ENCODE results near the gene MEGF9. TPM values are rescaled to one million over a fixed set of nuclear protein-coding genes. Genes with fewer than 3 reads are reported as not detected.

MEGF9 gene
- total RNA-seq, 1 experiment from 2014 or later, result 8.3 TPM

- CTCF ChIA-PET, result no interaction called here
- POLR2A ChIA-PET, result no interaction called here
- no peaks in the 10 kb centered on the region for H3K9me2 ChIP-seq (ENCODE audit: insufficient read depth)
- H3K9me3 ChIP-seq (ENCODE audit: control insufficient read depth in 1 of 2, insufficient read depth in 1 of 2, low read depth in 1 of 2, low read length in 2 of 2), result no peaks in the 10 kb centered on the region
- no peak overlapping the region for H2AFZ ChIP-seq (ENCODE audit: low read depth, low read length, poor library complexity, severe bottlenecking)
- H3K9ac ChIP-seq (ENCODE audit: low read length), result no peak overlapping the region
- no peak overlapping the region for H3K4me2 ChIP-seq (ENCODE audit: low read length)
- no TSS peak for BruUV-seq (replicated peaks)
- no peak overlapping the region for H3K27ac ChIP-seq (ENCODE audit: low read depth, low read length)
- no peaks in the 10 kb centered on the region for H3K79me2 ChIP-seq (ENCODE audit: insufficient read depth, low read length)
- no peak for TF ChIP-seq EZH2 (IDR thresholded peaks at IDR 0.05)
- TF ChIP-seq ZNF274 (IDR thresholded peaks at IDR 0.05; ENCODE audit: low read depth, low read length), result no peak
- TF ChIP-seq YY1 (IDR thresholded peaks at IDR 0.05; ENCODE audit: extremely low read depth, insufficient replicate concordance, low read depth, low read length), result no peak
- TF ChIP-seq, protein P1, sequence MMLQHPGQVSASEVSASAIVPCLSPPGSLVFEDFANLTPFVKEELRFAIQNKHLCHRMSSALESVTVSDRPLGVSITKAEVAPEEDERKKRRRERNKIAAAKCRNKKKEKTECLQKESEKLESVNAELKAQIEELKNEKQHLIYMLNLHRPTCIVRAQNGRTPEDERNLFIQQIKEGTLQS (IDR thresholded peaks at IDR 0.05), result no peak
- no peak for TF ChIP-seq TCF7L2 (IDR thresholded peaks at IDR 0.05; ENCODE audit: borderline replicate concordance, extremely low read depth, insufficient read depth, insufficient read length)
- TF ChIP-seq RAD21 (IDR thresholded peaks at IDR 0.05; ENCODE audit: low read depth), result no peak
- TF ChIP-seq POLR2A (IDR thresholded peaks at IDR 0.05; ENCODE audit: borderline replicate concordance, extremely low read depth, insufficient read depth, insufficient read length), result no peak
- no peak for TF ChIP-seq CBX3 (IDR thresholded peaks at IDR 0.05; ENCODE audit: low read depth)
- TF ChIP-seq SP1 (IDR thresholded peaks at IDR 0.05; ENCODE audit: low read depth), result no peak
- TF ChIP-seq, protein P2, sequence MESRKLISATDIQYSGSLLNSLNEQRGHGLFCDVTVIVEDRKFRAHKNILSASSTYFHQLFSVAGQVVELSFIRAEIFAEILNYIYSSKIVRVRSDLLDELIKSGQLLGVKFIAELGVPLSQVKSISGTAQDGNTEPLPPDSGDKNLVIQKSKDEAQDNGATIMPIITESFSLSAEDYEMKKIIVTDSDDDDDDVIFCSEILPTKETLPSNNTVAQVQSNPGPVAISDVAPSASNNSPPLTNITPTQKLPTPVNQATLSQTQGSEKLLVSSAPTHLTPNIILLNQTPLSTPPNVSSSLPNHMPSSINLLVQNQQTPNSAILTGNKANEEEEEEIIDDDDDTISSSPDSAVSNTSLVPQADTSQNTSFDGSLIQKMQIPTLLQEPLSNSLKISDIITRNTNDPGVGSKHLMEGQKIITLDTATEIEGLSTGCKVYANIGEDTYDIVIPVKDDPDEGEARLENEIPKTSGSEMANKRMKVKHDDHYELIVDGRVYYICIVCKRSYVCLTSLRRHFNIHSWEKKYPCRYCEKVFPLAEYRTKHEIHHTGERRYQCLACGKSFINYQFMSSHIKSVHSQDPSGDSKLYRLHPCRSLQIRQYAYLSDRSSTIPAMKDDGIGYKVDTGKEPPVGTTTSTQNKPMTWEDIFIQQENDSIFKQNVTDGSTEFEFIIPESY (IDR thresholded peaks at IDR 0.05; ENCODE audit: extremely low read depth, insufficient replicate concordance, low read length), result no peak
- TF ChIP-seq EGR1 (IDR thresholded peaks at IDR 0.05; ENCODE audit: low read depth), result no peak
- no peak for TF ChIP-seq MAX (IDR thresholded peaks at IDR 0.05)
- no peak for TF ChIP-seq JUND (IDR thresholded peaks at IDR 0.05)
- no peak for TF ChIP-seq ELF1 (IDR thresholded peaks at IDR 0.05; ENCODE audit: borderline replicate concordance, low read depth)
- no peak for TF ChIP-seq SRF (IDR thresholded peaks at IDR 0.05; ENCODE audit: low read depth)
- TF ChIP-seq, protein P3, sequence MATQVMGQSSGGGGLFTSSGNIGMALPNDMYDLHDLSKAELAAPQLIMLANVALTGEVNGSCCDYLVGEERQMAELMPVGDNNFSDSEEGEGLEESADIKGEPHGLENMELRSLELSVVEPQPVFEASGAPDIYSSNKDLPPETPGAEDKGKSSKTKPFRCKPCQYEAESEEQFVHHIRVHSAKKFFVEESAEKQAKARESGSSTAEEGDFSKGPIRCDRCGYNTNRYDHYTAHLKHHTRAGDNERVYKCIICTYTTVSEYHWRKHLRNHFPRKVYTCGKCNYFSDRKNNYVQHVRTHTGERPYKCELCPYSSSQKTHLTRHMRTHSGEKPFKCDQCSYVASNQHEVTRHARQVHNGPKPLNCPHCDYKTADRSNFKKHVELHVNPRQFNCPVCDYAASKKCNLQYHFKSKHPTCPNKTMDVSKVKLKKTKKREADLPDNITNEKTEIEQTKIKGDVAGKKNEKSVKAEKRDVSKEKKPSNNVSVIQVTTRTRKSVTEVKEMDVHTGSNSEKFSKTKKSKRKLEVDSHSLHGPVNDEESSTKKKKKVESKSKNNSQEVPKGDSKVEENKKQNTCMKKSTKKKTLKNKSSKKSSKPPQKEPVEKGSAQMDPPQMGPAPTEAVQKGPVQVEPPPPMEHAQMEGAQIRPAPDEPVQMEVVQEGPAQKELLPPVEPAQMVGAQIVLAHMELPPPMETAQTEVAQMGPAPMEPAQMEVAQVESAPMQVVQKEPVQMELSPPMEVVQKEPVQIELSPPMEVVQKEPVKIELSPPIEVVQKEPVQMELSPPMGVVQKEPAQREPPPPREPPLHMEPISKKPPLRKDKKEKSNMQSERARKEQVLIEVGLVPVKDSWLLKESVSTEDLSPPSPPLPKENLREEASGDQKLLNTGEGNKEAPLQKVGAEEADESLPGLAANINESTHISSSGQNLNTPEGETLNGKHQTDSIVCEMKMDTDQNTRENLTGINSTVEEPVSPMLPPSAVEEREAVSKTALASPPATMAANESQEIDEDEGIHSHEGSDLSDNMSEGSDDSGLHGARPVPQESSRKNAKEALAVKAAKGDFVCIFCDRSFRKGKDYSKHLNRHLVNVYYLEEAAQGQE (IDR thresholded peaks at IDR 0.05; ENCODE audit: low read depth), result no peak
- TF ChIP-seq CTCF (IDR thresholded peaks at IDR 0.05 in 2 of 3, conservative IDR thresholded peaks at IDR 0.05 in 1 of 3; ENCODE audit: borderline replicate concordance in 1 of 3, insufficient read depth in 1 of 3, low read depth in 2 of 3, low read length in 2 of 3), result no peak
- intact Hi-C loops (cut with micrococcal nuclease), result no loop called here
- H3K27me3 ChIP-seq (ENCODE audit: insufficient read depth, low read length), result no peaks in the 10 kb centered on the region
- RAD21 ChIA-PET (ENCODE audit: low non-redundant PET in 1 of 2, low total read pairs in 2 of 2, uncharacterized antibody in 2 of 2, unreplicated experiment in 2 of 2), result no interaction called here
- ATAC-seq (no peak), DNase-seq (ENCODE audit: low read depth, low spot score) (no peak)
- no peak overlapping the region for H3K4me3 ChIP-seq (replicated peaks in 1 of 2; ENCODE audit: low read depth in 1 of 2, low read length in 2 of 2)
- H4K20me1 ChIP-seq (ENCODE audit: insufficient read depth), result no peaks in the 10 kb centered on the region
- H3K4me1 ChIP-seq (ENCODE audit: control insufficient read depth in 1 of 2, insufficient read depth in 2 of 2, low read length in 2 of 2), result peaks cover 0 to 7% of the 10 kb centered on the region in 2 experiments; a peak in 2 of 4 replicates
- H3K36me3 ChIP-seq (ENCODE audit: control insufficient read depth in 1 of 2, insufficient read depth in 2 of 2, low read length in 2 of 2), result no peaks in the 10 kb centered on the region
Observed at GRCh38 chr9:120690372-120690771, 23.9 kb downstream of the MEGF9 start.
